Endothelial cell of hepatic sinusoid (primary cell): ENCODE data around the gene TRMT112.
"Not testable (repeated sequence)": the region's sequence is repeated elsewhere in the genome, so short reads cannot be mapped to it uniquely, and the experiment has no call there.

Experiments
- in situ Hi-C: cut with HindIII; loops from 2 replicates; pipeline ENCODE4 v1.10.0; 2017; ENCODE audit warnings: low sequenced_read_pairs

The TRMT112 gene

DNA sequence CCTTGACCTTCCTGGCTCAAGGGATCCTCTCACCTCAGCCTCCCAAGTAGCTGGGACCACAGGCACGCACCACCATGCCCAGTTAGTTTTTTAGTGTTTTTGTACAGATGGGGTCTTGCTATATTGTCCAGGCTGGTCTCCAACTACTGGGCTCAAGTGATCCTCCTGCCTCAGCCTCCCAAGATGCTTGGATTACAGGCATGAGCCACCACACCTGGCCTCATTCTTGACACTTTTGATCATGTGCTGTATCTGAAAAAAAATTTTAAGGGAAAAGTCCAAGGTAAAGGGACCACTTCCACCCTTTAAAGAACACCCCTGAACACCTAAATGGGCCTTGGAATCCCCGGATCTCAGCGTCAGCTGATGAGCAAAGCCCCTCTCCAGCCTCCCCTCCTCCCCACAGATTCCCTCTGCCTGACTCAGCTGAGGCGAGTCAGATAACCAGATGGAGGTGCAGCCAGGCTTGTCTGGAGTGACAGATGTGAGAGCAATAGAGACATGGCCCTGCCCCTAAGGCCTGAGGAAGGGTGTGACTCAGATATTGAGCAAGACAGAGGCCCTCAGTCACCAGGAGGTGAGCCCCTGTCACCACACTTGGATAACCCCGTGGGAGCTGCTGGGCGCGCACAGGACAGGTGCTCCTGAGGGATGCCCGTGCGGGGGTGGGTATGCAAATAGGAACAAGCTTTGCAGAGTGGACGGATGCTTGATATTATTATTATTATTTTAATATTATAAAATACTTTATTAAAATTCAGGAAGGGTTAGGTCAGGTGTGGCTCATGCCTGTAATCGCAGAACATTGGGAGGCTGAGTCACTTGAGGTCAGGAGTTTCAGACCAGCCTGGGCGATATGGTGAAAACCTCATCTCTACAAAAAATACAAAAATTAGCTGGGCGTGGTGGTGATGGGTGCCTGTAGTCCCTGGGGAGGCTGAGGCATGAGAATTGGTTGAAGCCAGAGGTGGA is 17.7 kb upstream of the TRMT112 start:
- in situ Hi-C loops, result no loop called here

DNA sequence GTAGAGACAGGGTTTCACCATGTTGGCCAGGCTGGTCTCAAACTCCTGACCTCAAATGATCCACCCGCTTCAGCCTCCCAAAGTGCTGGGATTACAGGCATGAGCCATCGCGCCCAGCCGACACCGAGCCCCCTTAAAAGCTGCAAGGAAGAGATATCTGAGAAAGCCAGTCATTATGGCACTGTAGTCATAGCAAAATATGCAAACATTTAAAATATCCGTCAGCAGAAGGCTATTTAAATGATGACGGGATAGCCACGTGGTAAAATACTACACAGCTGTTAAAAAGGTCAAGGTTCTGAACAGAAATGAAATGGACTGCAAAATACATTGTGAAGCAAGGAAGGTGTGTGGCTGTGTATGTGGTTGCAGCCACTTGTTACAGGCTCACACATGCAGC is 16.2 kb upstream of the TRMT112 start:
- in situ Hi-C loops, result no loop called here

DNA sequence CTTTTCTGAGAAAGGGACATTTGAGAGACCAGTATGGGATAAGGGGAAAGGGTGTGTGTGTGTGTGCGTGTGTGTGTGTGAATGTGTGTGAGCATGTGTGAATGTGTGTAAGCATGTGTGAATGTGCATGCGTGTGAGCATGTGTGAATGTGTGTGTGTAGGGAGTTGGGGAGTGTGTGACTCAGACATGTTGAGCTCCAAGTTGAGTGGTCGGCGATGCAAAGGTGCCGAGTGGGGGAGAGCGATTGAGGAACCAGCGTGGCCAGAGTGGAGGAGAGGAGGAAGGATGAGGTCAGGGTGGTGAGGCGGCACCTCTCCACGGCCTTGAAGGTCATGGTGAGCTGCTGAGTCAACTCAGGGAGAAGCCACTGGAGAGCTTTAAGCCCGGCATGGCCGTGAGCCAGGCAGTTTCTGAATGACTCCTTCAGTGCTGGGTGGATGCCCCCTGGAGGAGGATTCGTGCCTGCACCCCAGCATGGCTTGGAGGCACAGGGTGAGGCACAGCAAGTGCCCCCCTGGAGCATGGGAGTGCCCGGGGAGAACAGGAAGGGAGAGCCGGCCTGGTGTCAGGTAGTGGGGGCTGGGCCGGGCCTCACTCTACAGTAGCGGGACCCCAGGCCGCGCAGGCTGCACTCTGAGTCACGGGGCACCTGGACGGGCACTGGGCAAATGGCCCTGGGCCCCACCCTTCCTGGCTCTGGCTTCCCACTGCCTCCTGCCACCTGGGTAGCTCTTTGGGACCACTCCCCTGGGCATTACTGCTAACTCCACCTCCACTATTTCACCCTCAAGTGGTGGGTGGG is 14.4 kb upstream of the TRMT112 start:
- in situ Hi-C loops, result no loop called here

DNA sequence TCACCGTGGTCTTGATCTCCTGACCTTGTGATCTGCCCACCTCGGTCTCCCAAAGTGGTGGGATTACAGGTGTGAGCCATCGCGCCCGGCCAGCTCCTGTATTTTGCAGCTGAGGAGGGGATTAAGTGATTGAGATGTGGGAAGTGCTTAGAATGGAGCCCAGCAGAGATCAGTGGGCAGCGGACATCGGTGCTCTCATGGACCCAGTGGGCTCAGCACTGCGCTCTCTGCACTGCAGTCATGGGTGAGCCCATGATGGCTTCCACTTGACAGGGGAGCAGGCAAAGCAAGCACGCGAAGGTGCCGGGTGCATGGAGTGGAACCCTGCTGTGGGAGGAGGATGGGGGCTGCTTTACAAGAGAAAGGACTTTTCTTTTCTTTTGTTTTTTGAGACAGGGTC is 13.5 kb upstream of the TRMT112 start:
- in situ Hi-C loops, result no loop called here

DNA sequence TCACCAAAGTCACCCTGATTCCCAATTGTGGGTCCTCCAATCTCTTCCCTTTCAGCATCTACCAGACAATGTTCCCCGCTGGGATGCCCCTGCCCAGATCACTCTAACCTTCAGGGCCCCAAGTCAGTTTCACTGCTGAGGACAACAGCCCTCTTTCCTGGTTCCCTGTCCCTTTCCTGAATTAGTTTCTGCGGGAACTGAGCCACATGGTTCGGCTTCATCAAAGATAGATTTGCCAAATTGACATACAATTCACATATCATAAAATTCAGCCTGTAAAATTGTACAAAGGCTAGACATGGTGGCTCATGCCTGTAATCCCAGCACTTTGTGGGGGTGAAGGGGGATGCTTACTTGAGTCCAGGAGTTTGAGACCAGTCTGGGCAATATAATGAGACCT is 10.6 kb upstream of the TRMT112 start:
- in situ Hi-C loops, result loop anchor here (10.0 kb wide), 1 partner anchor 53 kb away; no protein-coding TSS in a partner anchor

DNA sequence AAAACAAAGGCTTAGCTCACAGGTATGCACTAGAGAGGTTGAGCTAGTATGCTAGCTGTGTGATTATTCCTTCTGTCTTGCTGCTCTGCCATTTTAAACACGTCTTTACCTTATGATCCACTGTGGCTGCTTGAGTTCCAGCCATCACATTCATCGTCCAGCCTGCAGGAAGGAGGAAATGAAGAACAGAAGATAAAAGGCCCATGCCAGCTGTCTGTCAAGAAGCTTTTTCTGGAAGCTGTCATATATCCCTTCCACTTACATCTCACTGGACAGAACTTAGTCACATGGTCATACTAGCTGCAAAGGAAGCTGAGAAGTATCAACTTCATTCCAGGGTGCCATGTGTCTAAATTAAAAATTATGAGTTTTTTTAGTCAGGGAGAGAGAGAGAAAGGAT is 10.0 kb upstream of the TRMT112 start:
- in situ Hi-C loops, result loop anchor here (10.0 kb wide), 1 partner anchor 53 kb away; no protein-coding TSS in a partner anchor

DNA sequence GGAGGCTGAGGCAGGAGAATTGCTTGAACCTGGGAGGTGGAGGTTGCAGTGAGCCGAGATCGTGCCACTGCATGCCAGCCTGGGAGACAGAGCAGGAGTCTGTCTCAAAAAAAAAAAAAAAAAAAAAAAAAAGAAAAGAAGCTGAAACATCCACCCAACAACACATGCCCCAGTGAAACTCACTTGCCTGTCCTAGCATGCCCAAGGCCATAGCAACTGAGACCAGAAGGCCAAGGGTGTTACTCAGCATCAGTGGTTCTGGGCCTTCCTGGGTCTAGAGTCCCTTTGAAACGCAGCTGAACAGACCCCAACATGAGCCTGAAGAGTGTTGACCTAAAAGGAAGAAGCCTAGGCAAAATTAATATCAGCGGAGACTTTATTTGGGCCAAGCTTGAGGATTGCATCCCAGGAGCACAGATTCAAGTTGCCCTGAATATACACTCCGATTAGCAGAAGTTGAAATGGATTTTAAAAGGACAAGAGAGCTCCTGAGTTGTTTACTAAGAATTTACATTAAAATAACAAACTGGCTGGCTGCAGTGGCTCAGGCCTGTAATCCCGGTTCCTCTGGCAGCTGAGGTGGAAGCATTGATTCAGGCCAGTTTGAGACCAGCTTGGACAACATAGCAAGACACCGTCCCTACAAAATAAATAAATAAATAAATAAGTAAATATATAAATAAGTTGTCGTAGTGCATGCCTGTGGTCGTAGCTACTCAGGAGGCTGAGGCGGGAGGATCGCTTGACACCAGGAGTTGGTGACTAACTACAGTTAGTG is 7.5 kb upstream of the TRMT112 start:
- in situ Hi-C loops, result loop anchor here (10.0 kb wide), 1 partner anchor 50 kb away; no protein-coding TSS in a partner anchor

DNA sequence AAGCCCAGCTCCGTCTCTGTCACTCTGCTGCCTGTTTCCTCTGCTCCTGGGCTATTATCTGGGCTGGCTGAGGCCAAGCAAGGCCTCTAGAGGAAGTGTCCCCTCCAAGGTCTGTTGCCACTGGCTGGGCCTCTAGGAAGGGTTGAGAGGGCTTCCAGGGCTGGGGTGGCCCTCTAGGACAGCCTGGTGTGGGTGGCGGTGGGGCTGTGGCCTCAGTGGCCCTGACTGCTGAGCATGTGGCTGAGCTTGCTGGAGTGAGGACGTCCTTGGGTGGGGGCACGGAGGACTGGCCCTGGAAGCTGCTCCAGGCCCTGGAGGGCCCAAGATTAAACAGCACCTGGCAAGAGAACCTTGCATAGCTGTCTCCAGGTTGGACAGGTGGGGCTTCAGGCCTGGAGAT is 6.6 kb upstream of the TRMT112 start:
- in situ Hi-C loops, result loop anchor here (10.0 kb wide), 1 partner anchor 49 kb away; no protein-coding TSS in a partner anchor

DNA sequence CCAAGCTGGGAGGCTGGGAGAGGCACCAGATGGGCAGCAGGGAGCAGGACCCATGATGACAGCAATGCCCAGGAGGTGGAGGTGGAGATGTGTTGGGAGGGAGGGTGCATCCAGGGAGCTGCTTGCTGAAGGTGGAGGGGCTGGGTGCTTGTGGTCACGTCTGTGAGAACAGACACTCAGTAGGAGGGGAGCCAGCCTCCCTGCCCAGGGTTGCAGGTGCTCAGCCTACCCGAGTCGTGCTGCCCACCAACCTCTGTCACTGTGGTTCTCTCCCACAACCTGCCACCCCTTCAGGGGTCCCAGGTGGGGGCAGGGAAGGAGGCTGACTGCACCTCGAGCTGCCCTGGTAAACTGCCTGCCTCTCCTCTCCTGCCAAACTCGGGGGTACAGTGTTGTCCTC is 6.0 kb upstream of the TRMT112 start:
- in situ Hi-C loops, result loop anchor here (10.0 kb wide), 1 partner anchor 49 kb away; no protein-coding TSS in a partner anchor

DNA sequence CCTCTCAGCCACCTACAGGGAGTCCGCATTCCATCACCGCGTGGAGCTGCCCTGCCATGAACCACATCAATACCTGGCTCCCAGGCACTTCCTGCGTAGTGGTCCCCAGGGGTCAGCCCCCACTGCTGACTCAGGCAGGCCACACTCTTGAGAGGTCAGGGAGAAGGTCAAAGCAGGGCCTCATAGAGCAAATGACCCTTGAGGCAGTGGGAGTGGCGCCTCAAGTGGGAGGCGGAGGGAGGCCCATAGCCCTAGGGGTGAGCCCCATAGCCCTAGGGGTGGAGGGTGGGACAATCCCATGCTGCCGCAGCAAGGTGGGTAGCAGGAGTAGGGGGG is 5.5 kb upstream of the TRMT112 start:
- in situ Hi-C loops, result loop anchor here (10.0 kb wide), 1 partner anchor 48 kb away; no protein-coding TSS in a partner anchor

DNA sequence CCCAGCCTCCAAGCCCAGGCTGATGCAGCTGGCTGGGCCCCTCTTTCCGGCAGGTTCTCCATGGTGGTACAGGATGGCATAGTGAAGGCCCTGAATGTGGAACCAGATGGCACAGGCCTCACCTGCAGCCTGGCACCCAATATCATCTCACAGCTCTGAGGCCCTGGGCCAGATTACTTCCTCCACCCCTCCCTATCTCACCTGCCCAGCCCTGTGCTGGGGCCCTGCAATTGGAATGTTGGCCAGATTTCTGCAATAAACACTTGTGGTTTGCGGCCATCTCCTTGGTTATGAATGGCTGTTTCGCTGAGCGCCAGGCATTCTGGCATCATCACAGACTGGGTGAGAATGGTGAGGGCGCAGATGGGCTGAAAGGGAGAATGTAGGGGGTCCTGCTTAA is 4.2 kb upstream of the TRMT112 start:
- in situ Hi-C loops, result loop anchor here (10.0 kb wide), 1 partner anchor 47 kb away; no protein-coding TSS in a partner anchor

DNA sequence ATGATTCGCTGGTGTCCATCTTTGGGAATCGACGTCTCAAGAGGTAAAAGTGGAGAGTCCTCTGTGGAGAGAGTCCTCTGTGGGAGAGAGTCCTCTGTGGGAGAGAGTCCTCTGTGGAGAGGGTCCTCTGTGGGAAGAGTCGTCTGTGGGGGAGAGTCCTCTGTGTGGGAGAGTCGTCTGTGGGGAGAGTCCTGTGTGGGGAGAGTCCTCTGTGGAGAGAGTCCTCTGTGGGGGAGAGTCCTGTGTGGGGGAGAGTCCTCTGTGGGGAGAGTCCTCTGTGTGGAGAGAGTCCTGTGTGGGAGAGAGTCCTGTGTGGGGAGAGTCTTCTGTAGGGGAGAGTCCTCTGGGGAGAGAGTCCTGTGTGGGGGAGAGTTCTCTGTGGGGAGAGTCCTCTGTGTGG is 3.7 kb upstream of the TRMT112 start:
- in situ Hi-C loops, result loop anchor here (10.0 kb wide), 1 partner anchor 46 kb away; no protein-coding TSS in a partner anchor

DNA sequence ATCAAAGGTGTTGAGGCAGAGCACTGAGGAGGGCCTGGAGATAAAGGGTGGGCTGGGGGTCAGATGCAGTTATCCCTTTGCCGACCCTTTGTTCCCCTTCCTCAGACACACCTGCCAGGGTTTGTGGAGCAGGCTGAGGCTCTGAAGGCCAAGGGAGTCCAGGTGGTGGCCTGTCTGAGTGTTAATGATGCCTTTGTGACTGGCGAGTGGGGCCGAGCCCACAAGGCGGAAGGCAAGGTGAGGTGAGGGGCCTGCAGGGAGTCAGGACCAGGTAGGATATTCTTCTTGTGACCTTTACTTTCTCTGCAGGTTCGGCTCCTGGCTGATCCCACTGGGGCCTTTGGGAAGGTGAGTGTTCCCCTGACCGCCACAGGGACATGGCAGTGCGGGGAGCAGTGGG is 3.2 kb upstream of the TRMT112 start:
- in situ Hi-C loops, result loop anchor here (10.0 kb wide), 1 partner anchor 46 kb away; no protein-coding TSS in a partner anchor

DNA sequence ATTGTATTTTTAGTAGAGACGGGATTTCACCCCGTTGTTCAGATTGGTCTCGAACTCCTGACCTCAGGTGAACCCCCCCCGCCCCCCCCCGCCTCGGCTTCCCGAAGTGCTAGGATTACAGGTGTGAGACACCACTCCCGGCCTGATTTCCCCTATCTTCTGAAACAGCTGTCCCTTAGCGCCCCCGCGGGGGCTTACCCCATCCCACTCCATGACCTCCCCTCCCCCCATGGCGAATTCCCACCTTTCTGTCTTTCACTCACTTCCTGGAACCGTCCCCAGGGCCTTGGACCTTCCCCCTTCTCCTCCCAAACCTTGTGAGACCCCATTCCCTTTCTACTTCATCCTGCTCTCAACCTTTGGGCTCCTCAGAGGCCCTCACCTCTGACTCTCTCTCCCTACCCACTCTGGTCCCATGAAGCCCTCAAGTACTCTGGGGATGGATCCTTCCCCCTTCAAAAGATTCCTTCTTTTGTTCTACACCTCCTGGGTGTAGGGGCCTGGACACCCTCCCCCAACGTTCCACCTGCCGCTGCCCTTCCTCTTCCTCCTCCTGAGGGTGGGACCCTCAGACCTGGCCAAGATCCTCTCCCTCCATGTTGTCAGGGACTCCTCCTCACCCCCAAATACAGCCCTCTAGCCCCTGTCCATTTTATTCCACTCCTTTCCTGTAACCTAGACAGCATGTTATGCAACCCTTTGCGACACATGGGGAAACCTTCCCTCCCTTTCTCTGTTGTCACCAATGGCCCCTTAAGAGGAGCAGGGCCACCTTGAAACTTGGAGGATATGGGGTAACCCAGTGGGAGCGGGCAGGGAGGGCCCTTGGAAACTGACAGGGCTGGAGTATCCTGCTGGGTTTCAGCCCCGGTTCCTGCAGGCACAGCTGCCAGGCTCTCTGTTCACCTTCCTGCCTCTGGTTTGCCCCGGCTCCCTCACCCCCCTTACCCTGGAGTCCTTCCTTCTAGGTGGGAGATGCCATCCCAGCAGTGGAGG is 1.7 kb upstream of the TRMT112 start:
- in situ Hi-C loops, result no loop called here

DNA sequence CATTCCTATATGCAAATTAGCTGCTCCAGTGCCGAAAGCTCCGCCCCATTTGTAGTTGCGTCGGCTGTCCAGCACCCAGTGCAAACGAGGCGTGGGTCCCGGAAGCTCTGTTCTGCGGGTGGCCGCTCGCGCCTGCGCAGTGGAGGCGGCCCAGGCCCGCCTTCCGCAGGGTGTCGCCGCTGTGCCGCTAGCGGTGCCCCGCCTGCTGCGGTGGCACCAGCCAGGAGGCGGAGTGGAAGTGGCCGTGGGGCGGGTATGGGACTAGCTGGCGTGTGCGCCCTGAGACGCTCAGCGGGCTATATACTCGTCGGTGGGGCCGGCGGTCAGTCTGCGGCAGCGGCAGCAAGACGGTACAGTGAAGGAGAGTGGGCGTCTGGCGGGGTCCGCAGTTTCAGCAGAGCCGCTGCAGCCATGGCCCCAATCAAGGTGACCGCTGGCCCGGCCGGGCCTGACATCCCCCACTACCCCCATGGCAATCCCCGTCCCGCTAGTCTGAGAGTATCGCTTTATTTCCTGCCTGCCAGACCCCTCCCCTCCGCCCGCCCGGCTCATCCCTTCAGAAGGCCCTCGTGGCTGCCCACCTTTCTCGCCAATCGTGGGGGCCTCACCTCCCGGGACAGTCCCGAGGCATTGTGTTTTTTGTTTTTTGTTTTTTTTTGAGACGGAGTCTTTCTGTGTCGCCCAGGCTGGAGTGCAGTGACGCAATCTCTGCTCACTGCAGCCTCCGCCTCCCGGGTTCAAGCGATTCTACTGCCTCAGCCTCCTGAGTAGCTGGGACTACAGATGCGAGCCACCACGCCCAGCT is 804 bp upstream of the TRMT112 start, which contains the start of gene PRDX5:
PRDX5 (plus strand) TSS at position 161 of the 805 bp plus-strand sequence; CDS start at position 256, 95 bp downstream.
- in situ Hi-C loops, result no loop called here

DNA sequence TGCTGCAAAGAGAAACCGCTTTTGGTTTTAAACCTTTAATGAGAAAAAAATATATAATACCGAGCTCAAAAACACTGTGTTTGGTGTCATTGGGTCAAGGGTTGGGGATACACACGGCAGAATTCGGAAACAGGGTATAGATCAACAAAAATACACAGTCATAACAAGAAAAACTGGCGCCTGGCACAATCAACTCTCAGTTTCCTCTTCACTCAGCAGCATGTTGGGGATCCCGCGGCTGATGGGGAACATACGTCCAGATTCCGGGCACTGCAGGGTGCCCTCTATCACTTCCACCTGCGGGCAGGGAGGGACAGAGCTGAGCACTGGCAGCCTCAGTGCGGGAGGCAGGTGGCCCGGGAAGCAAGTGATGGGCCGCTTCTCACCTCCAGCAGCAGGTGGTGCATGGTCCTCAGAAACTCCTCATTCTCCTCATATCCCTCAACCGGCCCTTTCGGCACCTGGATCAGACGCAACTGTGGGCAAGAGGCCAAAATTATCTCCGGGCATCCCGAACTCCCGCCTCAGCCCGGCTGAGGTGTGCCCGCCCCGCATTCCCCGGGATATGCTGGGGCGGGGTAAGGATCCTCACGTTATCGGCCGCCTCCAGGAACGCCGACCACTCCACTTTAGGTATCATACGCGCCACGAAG is 561 bp downstream of the TRMT112 start:
- in situ Hi-C loops, result no loop called here

DNA sequence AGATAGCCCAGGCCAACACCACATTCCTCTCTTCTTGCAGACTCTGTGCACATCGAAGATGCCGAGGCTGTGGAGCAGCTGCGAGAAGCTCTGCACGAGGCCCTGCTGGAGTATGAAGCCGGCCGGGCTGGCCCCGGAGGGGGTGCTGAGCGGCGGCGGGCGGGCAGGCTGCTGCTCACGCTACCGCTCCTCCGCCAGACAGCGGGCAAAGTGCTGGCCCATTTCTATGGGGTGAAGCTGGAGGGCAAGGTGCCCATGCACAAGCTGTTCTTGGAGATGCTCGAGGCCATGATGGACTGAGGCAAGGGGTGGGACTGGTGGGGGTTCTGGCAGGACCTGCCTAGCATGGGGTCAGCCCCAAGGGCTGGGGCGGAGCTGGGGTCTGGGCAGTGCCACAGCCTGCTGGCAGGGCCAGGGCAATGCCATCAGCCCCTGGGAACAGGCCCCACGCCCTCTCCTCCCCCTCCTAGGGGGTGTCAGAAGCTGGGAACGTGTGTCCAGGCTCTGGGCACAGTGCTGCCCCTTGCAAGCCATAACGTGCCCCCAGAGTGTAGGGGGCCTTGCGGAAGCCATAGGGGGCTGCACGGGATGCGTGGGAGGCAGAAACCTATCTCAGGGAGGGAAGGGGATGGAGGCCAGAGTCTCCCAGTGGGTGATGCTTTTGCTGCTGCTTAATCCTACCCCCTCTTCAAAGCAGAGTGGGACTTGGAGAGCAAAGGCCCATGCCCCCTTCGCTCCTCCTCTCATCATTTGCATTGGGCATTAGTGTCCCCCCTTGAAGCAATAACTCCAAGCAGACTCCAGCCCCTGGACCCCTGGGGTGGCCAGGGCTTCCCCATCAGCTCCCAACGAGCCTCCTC is 1.5 kb downstream of the TRMT112 start:
- in situ Hi-C loops, result not testable (repeated sequence)
